Measurements from ENCODE around the gene ENOX1. TPM values are rescaled to one million over a fixed set of nuclear protein-coding genes. Genes with fewer than 3 reads are reported as not detected.
A peak's percentile ranks its signal among the peaks of the same experiment; 100 is the strongest.

ENOX1 gene
- total RNA-seq, 1 experiment from 2014 or later, result not detected

- in situ Hi-C loops (cut with HindIII; ENCODE audit: low pct_unique_long_range_greater_than_20kb, low sequenced_read_pairs), result no loop called here
- DNase-seq (ENCODE audit: low read depth), result no peak
Measured at GRCh38 chr13:43343645-43344044, 443.1 kb downstream of the ENOX1 start.

- no peak for DNase-seq (ENCODE audit: low read depth)
- in situ Hi-C loops (cut with HindIII; ENCODE audit: low pct_unique_long_range_greater_than_20kb, low sequenced_read_pairs), result no loop called here
Measured at GRCh38 chr13:43339805-43340550, 446.8 kb downstream of the ENOX1 start.

DNA sequence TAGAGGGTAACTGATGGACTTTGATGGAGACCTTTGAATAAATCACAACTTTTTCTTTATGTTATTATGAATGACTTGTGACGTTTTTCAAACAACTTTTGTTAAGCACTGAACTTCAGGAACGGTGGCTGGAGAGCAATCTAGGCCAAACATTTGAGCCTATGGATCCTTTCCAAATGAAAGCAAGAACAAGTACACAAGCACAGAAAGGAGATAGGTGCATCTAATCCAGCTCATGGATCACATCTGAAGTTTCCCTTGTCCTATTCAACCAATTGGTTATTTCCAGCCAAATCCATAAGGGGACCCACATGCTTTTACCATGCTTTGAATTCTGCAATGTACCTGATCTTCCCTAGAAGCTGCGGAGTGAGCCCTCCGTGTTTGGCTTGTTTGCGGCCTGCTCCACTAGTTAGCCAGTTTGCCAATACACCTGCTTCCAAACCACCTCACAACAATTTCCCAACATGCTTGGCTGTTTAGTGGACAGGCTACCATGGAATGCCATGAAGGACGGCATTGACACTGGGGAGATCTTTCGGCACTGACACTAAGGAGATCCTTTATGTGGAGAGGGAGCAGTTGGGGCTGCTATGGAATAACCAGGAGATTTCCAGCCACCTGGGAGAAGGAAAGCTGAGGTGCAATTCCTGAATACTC is 447.5 kb downstream of the ENOX1 start:
- no peak for DNase-seq (ENCODE audit: low read depth)
- in situ Hi-C loops (cut with HindIII; ENCODE audit: low pct_unique_long_range_greater_than_20kb, low sequenced_read_pairs), result no loop called here

DNA sequence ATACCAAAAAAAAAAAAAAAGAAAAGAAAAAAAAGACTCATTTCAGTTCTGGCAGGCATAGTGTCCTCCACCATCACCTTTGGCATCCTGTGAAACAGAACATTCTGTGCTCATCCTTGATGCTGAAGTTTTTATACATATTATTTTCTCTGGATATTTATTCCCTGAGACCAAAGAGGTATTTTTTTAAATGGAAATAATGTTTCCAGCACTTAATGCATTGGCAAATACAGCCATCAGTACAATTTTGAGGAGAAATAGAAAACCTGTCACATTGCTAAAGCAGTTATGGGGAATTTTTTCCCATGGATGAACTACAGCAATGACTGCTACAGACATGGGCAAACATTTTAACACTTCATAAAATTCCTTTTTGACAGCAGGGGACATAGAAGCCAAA is 451.0 kb downstream of the ENOX1 start:
- in situ Hi-C loops (cut with HindIII; ENCODE audit: low pct_unique_long_range_greater_than_20kb, low sequenced_read_pairs), result no loop called here
- DNase-seq (ENCODE audit: low read depth), result no peak

- in situ Hi-C loops (cut with HindIII; ENCODE audit: low pct_unique_long_range_greater_than_20kb, low sequenced_read_pairs), result no loop called here
- DNase-seq (ENCODE audit: low read depth), result no peak
Measured at GRCh38 chr13:43333176-43333575, 453.6 kb downstream of the ENOX1 start.

- no peak for DNase-seq (ENCODE audit: low read depth)
- in situ Hi-C loops (cut with HindIII; ENCODE audit: low pct_unique_long_range_greater_than_20kb, low sequenced_read_pairs), result no loop called here
Measured at GRCh38 chr13:43331672-43332071, 455.1 kb downstream of the ENOX1 start.

- in situ Hi-C loops (cut with HindIII; ENCODE audit: low pct_unique_long_range_greater_than_20kb, low sequenced_read_pairs), result no loop called here
- no peak for DNase-seq (ENCODE audit: low read depth)
Measured at GRCh38 chr13:43329702-43330101, 457.1 kb downstream of the ENOX1 start.

DNA sequence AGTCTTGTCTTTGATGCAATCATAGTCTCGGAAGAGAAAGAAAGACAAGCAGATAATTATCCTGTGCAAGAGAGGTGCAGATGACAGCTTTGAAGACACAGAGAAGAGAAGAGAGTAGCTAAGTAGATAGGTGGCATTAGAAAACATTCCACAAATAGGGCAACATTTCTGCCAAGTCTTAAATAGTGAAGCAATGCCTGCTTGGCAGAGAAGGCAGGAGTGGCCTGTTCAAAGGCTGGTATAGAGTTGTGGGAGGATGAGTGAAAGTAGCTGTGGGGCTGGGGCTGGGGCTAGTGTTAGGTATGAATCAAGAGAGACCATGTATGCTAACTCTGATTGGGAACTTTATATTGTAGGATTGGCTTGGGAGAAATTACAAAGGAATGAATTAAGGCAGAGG is 457.9 kb downstream of the ENOX1 start:
- DNase-seq (ENCODE audit: low read depth), result no peak
- in situ Hi-C loops (cut with HindIII; ENCODE audit: low pct_unique_long_range_greater_than_20kb, low sequenced_read_pairs), result no loop called here

- DNase-seq (ENCODE audit: low read depth), result no peak
- in situ Hi-C loops (cut with HindIII; ENCODE audit: low pct_unique_long_range_greater_than_20kb, low sequenced_read_pairs), result no loop called here
Measured at GRCh38 chr13:43326100-43326499, 460.7 kb downstream of the ENOX1 start.

DNA sequence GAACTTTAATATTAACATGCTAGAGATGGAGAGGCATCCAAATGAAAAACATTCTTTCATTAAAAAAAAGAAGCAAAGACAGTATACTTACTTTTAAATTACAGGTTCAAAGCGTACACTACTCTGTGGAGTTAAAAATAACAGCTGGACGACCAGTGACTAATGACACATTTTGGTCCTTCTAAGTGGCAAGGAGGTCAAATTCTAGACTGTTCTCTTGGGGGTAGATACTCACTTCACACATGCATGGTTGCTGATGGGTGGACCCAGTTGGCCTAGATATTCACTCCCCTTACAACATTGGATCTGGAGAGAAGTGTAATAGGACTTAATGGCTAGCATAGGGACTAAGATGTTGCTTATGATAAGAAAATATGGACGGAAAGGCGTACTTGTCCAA is 461.1 kb downstream of the ENOX1 start:
- in situ Hi-C loops (cut with HindIII; ENCODE audit: low pct_unique_long_range_greater_than_20kb, low sequenced_read_pairs), result no loop called here
- DNase-seq (ENCODE audit: low read depth), result no peak

- DNase-seq (ENCODE audit: low read depth), result no peak
- in situ Hi-C loops (cut with HindIII; ENCODE audit: low pct_unique_long_range_greater_than_20kb, low sequenced_read_pairs), result no loop called here
Measured at GRCh38 chr13:43324129-43324528, 462.6 kb downstream of the ENOX1 start.

GRCh38 chr13:43319617-43320444 is 466.9 kb downstream of the ENOX1 start:
- no peak for DNase-seq (ENCODE audit: low read depth)
- in situ Hi-C loops (cut with HindIII; ENCODE audit: low pct_unique_long_range_greater_than_20kb, low sequenced_read_pairs), result no loop called here

GRCh38 chr13:43316946-43317353 is 469.8 kb downstream of the ENOX1 start:
- no peak for DNase-seq (ENCODE audit: low read depth)
- in situ Hi-C loops (cut with HindIII; ENCODE audit: low pct_unique_long_range_greater_than_20kb, low sequenced_read_pairs), result no loop called here

DNA sequence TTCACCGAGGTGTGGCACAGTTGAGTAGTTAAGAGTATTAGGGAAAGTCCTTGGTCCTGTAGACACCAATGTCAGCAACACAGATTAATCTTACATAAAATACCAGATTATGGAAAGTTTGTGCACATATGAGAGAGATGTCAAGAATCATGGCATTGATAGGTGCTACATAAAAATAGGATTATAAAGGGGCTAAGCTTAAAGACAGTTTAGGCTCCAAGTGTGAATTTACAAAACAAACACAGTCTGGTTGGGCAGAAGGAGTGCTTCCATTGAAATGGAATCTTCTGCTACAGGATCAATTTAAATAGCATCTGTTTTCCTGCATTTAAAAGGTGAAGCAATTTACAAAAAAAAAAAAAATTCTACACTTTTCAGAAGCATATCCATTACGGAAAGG is 470.5 kb downstream of the ENOX1 start:
- in situ Hi-C loops (cut with HindIII; ENCODE audit: low pct_unique_long_range_greater_than_20kb, low sequenced_read_pairs), result no loop called here
- no peak for DNase-seq (ENCODE audit: low read depth)

DNA sequence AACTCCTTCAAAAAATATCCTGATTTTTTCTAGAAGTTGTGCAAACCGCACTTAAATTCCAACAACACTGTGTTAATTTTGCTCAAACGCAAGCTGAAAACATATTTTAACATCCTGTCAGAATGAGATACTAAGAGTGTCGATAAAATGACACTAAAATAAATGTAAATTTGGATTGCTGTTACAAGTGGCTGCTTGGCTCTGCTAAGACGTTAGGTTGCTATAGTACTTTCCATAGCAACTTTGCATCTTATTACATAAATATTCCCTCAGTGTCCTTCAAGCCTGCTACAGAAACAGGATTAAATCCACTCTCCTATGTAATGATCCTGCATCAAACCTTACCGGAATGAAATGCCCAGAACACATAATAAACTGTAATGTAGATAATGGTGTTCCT is 471.2 kb downstream of the ENOX1 start:
- no peak for DNase-seq (ENCODE audit: low read depth)
- in situ Hi-C loops (cut with HindIII; ENCODE audit: low pct_unique_long_range_greater_than_20kb, low sequenced_read_pairs), result no loop called here

- DNase-seq (ENCODE audit: low read depth), result no peak
- in situ Hi-C loops (cut with HindIII; ENCODE audit: low pct_unique_long_range_greater_than_20kb, low sequenced_read_pairs), result no loop called here
Measured at GRCh38 chr13:43309311-43309710, 477.5 kb downstream of the ENOX1 start.

- in situ Hi-C loops (cut with HindIII; ENCODE audit: low pct_unique_long_range_greater_than_20kb, low sequenced_read_pairs), result no loop called here
Measured at GRCh38 chr13:43307921-43308433, 478.8 kb downstream of the ENOX1 start.

DNA sequence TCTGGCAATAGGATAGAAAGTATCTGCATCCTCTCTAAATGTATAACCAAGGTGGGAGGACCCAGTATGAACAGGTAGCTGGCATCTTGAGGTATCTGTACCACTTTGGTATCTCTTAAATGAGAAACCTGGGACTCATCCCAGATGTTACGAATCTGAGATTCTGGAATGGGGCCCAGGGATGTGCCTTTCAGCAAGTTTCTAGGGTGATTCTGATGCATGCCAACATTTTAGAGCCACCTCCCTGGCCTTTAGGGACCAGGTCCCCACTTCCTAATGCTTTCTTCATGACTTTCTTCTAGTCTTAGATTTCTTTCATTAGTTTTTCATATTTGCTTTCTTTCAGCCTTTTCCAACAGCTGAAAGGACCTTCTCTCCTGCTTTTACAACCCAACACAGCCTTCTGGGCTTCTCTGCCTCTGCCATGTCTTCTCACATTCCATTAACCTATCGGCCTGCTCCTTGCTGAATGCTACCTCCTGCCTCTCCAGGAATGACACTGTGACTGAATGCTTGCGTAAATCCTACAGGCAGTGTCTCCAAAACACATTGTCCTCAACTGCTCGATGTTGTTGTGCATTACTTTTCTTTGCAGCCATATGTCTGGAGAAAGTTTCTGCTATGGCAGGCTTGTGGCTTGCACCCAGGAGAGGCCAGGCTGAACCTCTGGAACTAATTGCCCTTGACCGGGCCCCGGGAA is 479.4 kb downstream of the ENOX1 start:
- in situ Hi-C loops (cut with HindIII; ENCODE audit: low pct_unique_long_range_greater_than_20kb, low sequenced_read_pairs), result no loop called here
- no peak for DNase-seq (ENCODE audit: low read depth)

More at GRCh38 chr13:43307921-43308433, 478.8 kb downstream of the ENOX1 start:
- peak; percentile 70 for DNase-seq (ENCODE audit: low read depth)
